ENCODE measurements around the gene CHP1.
A peak's percentile ranks its signal among the peaks of the same experiment; 100 is the strongest.
"Not testable (repeated sequence)": the region's sequence is repeated elsewhere in the genome, so short reads cannot be mapped to it uniquely, and the experiment has no call there.

The CHP1 gene

DNA sequence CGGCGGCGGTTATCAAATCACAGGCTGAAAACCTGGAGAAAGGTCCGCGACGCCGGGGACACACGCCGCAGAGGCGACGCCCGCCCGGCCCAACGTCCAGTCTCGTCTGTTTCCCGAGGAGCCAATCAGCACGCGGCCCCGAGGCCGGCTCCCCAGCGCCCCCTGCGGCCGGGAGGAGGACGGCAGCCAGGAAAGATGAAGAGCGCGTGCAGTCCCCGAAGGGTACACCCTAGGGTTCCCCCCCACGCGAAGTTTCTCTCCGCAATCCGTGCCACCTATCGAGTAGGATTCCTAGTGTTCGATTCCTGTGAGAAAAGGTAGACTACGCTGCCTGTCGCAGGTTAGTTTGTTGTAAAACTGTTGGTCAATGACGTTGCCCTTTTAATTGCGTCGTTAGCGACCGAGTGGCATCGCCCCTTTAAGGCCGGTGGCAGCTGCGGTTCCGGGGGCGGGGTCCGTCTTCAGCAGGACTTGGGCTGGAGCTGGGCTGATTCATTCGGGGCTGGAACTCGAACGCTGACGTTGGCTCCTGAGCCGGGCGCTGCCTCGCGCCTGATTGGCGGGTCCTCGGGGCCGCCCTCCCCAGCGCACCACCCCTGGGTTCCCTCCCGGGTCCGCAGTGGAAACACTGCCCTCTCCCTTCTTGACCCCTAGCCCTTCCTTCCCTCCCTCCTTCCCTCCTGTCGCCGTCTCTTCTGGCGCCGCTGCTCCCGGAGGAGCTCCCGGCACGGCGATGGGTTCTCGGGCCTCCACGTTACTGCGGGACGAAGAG is at the start of gene CHP1, which contains the start of gene EXD1:
Gene CHP1 (plus strand): TSS at position 619 of the 772 bp plus-strand sequence. CDS start 115 bp downstream, at position 734.
Gene EXD1 (minus strand): TSS at position 108 of the 772 bp plus-strand sequence. CDS start 4,182 bp downstream, outside the sequence.
- peak; percentile 99 for DNase-seq (ENCODE audit: low spot score)

DNA sequence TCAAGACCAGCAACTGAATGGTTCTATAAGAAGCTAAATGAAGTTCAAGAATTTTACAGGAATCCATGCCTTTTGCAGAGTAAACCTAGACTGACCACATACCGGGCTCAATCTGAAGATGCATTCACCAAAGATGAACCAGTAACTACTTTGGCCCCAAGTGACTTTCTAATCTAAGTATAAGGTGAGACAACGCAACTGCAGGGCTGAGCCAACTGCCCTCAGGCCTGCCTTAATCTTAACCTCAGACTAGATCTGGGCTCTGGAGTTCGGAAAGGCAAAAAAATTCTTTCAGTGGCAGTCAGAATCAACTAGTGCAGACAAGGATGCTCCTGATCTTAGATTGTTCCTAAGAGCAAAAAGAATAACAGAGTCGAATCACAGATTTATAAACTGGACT is 48.8 kb upstream of the CHP1 start:
- DNase-seq (ENCODE audit: low spot score): no peak

DNA sequence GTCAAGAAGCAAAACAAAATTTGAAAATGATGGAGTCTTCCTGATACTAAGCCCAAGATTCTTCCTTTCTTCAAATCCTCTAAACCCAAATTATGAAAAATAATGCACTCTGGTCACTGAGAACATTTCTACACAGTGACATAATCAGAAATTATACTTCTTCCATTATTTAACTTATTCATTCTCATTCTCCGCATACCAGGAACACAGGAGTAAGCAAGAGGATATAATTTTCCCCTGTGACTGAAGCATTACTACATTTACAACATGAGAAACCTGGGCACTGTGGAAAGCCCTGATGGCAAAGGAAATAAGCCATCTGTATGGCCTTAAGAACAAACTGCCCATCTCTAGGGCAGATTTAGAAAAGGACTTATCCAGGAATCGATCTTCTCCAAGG is 47.5 kb upstream of the CHP1 start:
- no peak for DNase-seq (ENCODE audit: low spot score)

DNA sequence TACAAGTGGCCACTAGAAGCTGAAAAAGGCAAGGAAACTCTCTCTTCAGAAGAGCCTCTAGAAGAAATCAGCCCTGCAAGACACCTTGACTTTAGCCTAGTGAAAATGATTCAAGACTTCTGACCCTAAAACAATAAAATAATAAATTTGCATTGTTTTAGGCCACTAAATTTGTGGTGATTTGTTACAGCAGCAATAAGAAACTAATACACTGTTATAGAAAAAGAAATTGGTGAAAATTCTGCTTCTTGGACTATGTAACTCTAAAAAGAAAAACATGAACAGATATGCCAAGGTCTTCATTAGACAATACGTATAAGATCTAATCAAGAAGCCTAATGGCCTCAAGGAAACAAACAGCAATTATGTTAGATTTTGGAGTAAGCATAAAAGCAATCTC is 36.6 kb upstream of the CHP1 start:
- no peak for DNase-seq (ENCODE audit: low spot score)

DNA sequence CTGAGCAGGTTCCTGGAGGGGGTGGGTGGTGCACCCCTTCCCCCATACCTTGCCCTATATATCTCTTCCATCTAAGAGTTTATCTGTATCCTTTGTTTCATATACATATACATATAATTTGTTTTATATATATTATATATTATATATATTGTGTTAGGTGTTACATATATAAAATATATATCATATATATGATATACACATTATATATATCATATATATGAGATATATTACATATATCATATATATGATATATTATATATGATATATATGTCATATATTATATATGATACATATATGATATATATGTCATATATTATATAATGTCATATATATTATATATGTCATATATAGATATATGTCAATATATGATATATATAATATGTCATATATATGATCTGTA is 31.6 kb upstream of the CHP1 start:
- no peak for DNase-seq (ENCODE audit: low spot score)

DNA sequence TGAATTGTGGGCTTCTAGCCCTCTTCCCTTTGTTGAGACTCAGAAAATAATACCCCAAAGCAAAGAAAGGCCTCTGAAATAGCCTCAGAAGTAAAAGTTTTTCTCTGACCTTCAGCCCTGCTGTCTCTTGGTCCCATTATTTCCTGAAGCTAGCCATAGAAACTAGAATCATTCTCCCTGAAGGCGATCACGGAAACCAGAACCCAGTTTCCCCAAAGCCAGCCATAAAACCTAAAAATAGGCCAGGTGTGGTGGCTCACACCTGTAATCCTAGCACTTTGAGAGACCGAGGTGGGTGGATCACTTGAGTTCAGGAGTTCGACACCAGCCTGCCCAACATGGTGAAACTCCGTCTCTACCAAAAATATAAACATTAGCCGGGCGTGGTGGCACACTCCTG is 27.7 kb upstream of the CHP1 start:
- DNase-seq (ENCODE audit: low spot score): no peak

DNA sequence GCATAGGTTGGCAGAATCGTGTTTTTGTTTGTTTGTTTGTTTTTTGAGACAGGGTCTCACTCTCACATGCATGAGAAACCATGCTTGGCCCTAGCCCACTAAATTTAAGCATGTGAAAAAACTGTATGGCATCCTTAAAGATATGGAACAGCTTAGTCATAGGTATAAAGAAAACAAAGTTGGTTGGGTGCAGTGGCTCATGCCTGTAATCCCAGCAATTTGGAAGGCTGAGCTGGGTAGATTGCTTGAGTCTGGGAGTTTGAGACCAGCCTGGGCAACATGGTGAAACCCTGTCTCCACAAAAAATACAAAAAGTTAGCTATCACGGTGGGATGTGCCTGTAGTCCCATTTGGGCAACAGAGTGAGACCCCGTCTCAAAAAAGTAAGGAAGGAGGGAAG is 25.8 kb upstream of the CHP1 start:
- no peak for DNase-seq (ENCODE audit: low spot score)

DNA sequence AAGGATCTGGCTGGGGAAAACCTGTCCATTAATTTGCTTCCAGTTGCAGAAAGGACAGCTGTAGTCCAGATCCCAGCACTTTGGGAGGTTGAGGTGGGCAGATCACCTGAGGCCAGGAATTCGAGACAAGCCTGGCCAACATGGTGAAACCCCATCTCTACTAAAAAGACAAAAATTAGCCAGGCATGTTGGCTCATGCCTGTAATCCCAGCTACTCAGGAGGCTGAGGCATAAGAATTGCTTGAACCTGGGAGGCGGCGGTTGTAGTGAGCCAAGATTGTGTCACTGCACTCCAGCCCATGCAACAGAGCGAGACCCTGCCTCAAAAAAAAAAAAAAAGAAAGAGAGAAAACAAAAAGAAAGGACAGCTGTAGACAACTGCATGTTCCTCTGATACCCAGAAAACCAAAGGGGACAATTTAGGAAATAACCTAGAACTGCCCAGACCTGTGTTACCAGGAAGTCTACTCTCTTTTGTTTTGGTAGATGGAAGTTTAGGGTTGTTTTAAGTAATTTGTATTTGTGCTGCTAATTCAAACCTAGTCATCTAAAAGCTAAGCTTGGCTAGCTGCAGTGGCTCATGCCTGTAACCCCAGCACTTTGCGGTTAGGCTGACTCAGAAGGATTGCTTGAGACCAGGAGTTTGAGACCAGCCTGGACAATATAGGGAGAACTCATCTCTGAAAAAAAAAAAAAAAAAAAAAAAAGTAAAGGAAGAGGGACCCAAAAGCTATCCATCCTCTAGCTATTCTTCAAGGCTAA is 23.2 kb upstream of the CHP1 start:
- DNase-seq (ENCODE audit: low spot score): no peak

DNA sequence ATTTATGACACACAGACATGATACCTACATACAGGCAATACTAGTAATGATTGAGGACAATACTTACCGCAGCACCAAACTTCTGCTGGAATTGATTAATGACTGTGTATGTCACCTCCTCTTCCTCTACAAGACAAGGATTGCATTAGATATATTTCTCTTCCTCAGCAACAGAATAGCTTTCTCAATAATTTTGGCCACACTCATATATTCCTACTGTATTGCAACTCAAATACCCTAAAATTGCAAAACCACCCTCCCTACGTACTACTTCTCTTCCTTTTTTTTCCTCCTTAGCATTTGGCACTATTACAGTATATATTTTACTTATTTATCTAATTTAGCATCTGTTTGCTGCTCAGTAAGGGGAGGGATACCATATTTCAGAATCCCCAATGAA is 15.4 kb upstream of the CHP1 start:
- no peak for DNase-seq (ENCODE audit: low spot score)

DNA sequence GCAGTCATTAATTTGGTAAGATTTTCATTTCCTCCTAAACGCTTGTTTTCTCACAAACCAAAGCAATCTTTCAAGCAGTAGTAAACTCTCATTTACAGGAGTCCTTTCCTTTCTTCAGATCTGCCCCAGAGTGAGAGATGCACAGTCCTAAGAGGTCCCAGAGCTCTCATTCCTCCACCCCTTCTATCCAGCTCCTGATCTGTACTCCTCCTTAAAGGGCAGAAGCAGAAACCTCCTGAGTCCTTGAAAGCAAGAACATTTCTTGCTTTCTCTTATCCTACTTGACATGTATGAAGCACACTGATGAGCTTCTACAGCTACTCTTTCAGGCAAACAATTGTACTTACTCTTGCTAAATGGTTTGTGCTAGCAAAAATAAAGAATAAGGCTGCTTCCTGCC is 12.2 kb upstream of the CHP1 start:
- no peak for DNase-seq (ENCODE audit: low spot score)

DNA sequence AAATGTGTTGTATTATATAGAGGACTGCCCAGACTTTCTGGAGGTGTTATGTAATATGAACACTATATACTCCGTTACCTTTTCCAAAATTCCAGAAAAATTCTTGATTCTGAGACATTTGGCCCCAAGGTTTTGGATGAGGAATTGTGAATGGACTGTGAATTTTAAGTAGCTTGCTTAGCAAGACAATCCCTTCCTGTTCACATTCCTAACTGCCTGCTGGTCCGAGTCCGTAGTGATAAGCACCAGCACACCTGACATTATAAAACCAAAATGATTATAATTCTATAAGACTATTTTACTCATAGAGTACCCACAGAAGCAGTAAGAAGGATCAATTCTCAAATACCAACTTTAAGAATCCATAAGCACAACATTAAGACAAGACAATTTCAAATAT is 11.7 kb upstream of the CHP1 start:
- no peak for DNase-seq (ENCODE audit: low spot score)

DNA sequence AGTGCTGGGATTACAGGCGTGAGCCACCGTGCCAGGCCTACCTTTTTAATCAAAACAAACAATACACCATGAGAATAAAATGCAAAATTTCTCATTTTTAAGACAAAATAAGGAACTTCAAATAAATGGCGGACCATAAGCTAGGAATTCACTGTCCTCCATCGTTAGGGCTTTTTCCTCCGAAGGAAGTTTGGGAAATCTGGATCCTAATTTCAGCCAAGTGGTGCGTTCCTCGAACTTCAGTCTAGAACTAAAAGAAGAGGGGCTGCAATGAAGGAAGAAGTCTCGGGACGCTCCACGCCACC is 771 bp upstream of the CHP1 start:
- no peak for DNase-seq (ENCODE audit: low spot score)

DNA sequence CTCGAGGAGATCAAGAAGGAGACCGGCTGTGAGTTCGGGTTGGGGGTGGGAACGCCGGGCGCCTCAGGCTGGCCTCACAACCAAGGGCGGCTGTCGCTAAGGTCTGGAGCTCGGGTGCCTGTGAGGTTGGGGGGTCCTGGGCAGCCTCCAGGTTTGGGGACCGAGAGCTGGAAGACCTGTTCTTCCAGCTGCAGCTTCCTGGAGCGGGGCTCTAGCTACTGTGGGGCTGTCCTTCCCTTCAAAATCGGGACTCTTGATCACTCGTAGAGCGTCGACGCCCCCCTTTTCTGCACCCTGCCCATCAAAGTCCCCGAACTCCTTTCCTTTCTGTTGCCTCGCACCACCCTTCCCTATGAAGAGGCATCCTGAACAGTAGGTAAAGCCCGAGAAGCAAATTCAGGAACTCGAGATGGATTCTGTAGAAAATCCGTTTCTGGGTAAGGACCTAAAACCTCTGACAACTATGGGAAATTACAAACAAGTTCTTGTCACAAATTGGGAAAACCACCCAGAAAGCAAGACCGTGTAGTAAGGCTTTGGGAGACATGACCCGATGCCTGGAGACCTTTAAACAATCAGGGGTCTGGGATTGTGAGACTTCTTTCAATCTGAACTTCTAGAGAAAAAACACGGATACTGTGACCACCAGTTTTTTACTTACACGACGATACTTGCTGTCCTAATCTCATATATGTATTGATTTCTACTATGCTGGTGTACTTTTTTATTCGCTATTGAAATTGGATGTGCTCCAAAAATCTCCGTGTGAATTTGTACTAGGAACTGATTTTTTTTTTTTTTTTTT is 556 bp downstream of the CHP1 start:
- DNase-seq (ENCODE audit: low spot score): no peak

DNA sequence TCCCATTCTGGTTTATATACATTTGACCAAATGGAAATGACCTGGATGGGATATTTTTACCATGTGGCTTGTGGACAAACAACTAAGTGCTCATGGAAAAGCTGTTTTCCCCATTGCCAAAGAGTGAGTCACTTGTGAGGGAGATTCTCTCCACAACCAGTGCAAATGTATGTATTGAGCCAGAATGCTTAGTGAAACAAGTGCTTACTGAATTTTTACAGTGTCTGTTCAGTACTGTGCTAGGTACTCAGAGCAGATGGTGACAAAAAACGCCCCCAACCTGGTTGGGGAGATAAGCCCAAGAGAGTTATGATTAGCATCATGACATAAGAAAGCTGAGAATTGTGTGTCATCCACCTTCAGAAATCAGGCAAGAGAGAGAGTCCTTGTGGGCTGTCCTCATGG is 2.3 kb downstream of the CHP1 start:
- DNase-seq (ENCODE audit: low spot score): peak; percentile 72

DNA sequence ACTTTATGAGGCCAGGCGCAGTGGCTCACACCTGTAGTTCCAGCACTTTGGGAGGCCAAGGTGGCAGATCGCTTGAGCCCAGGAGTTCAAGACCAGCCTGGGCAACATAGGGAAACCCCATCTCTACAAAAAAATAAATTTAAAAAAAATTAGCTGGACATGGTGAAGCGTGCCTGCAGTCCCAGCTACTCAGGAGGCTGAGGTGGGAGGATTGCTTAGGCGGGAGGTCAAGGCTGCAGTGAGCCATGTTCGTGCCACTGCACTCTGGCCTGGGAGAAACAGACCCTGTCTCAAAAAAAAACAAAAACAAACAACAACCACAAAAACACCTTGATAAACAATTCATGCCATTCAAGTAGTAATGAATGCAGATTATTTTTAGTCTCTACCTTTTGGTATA is 4.2 kb downstream of the CHP1 start:
- not testable (repeated sequence) for DNase-seq (ENCODE audit: low spot score)

DNA sequence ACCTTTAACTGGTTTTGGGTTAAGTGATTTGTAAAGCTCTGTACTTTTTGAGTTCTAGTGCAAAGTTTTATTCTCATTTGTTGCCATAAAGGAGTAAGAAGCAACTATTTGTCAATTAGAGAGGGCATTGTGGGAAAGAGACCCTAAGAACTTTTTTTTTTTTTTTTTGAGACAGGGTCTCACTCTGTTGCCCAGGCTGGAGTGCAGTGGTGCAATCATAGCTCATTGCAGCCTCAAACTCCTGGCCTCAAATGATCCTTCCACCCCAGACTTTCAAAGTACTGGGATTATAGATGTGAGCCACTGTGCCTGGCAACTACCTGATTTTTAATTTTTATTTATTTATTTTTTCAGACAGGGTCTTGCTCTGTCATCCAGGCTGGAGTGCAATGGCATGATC is 4.9 kb downstream of the CHP1 start:
- DNase-seq (ENCODE audit: low spot score): no peak

DNA sequence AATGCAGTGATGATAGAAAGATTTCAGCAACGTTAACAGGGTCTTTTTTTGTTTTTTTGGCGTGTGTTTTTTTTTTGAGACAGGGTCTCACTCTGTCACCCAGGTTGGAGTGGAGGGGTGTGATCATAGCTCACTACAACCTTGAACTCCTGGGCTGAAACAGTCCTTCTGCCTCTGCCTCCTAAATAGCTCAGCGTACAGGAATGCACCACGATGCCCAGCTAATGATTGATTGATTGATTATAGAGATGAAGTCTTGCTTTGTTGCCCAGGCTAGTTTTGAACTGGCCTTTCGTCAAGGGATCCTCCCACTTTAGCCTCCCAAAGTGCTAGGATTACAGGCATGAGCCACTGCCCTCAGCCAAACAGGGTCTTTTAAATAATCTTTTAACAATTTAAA is 7.0 kb downstream of the CHP1 start:
- DNase-seq (ENCODE audit: low spot score): no peak

DNA sequence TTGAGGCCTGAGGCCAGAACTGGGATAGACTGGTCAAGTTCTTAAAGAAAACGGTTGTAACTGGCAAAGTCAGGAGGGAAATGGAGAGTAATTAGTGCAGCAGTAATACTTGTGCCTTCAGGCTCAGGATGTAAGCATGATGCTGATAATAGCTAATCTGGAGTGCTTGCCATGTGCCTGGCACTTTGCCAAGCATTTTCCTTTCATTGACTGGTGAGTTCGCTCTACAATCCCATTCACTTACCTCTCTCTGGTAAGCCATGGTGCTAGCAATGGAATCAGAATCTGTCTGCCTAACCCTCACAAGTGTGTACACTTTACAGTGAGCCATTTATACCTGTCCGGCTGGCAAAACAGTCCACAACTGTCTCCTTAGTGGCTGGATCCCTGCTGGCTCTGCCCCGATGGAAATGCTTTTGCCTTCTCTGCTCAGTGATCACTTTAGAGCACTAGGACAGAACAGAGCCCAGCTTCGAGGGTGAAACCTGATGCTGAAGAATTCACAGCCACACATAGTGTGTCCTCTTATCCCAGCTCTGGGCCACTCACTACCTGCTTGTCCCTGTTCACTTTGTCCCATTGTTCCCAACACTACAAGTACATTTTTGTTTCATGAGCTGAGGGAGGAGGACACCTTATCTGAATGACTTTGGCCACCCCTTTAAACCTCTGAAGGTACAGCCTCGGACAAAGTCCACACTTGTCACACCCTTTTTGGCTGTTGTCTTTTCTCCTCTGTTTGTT is 10.3 kb downstream of the CHP1 start:
- DNase-seq (ENCODE audit: low spot score): no peak

DNA sequence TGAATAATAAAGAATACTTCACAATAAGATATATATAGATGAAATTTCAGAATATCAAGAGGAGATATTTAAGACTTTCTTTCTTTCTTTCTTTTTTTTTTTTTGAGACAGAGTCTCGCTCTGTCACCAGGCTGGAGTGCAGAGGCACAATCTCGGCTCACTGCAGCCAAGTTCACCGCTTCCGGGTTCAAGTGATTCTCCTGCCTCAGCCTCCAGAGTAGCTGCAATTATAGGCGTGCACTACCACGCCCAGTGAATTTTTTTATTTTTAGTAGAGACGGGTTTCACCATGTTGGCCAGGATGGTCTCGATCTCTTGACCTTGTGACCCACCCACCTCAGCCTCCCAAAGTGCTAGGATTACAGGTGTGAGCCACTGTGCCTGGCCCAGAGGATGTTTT is 19.7 kb downstream of the CHP1 start:
- not testable (repeated sequence) for DNase-seq (ENCODE audit: low spot score)

DNA sequence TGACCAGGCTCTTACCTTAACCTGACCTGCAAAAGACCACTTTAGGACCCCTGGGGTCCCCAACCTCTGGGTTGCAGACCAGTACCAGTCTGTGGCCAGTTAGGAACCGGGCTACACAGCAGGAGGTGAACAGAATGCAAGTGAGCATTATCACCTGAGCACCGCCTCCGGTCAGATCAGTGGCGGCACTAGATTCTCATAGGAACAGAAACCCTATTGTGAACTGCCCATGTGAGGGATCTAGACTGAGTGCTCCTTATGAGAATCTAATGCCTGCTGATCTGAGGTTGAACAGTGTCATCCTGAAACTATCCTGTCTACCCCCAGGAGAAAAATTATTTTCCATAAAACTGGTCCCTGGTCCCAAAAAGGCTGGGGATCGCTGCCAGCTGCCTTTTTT is 20.3 kb downstream of the CHP1 start:
- no peak for DNase-seq (ENCODE audit: low spot score)

DNA sequence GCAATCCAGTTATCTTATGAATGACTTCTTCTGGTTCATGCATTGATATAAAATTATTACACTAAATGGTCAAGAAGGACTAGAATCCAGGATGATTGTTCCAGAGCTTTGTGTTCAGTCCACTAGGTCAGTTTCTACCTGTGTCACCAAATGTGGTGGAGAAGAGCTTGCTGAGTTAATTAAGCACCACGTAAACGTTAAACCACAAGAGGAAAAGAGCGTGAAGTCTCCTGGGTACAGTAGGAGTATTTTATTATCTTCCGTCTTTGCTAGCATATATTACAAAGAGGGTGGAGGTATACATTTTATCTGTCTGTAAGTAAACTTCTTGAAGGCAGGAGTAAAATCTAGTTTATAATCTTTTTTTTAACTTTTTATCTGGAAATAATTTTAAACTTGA is 23.5 kb downstream of the CHP1 start:
- DNase-seq (ENCODE audit: low spot score): no peak

DNA sequence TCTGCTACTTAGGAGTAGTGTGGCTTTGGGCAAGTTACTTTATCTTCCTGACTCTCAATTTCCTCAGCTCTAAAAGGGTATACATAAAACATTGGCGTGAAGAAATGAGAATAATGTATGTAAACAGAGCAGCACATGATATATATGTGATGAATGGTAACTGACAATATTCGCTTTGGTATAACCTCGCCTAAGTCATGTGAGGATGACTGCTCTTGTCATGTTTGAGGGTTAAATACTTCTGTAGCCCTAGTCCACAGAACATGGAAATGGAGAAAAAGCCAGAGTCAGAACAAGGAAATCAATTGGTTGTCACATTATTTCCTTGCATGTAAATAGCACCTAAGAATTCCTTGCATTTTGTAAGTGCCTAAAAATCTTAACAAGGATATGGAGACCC is 25.0 kb downstream of the CHP1 start:
- DNase-seq (ENCODE audit: low spot score): no peak
